Kidney (tissue), 14 donors: Measurements from ENCODE around the gene NCAPD2. TPM values are rescaled to one million over a fixed set of nuclear protein-coding genes. Genes with fewer than 3 reads are reported as not detected.
"Not testable (repeated sequence)": the region's sequence is repeated elsewhere in the genome, so short reads cannot be mapped to it uniquely, and the experiment has no call there.

ENCODE experiments used
- DNase-seq, 5 donors: peaks; one replicate each; pipeline ENCODE4 v3.0.0-alpha.2; 2013 to 2020
- FAIRE-seq: peaks from 2 replicates; lab custom pipeline; 2012; peaks lifted over from hg19 to GRCh38; lab: Jason Lieb, UNC
- H3K27ac ChIP-seq, 2 donors: one replicate each; pipeline ENCODE4 v1.7.0; 2013; ENCODE audit warnings: low read depth in 2 of 2, low read length in 2 of 2, inconsistent platforms in 1 of 2
- H3K27me3 ChIP-seq: one replicate; pipeline ENCODE4 v1.7.1; 2013; ENCODE audit warnings: low read length, inconsistent platforms; ENCODE audit not compliant: control insufficient read depth, insufficient read depth
- H3K36me3 ChIP-seq, 3 donors: one replicate each; pipeline versions ENCODE4 v1.7.0 to v1.7.1; 2013; ENCODE audit warnings: low read length in 3 of 3, control low read depth in 1 of 3, inconsistent platforms in 1 of 3; ENCODE audit not compliant: insufficient read depth in 3 of 3, control insufficient read depth in 2 of 3
- H3K4me1 ChIP-seq, 3 donors: one replicate each; pipeline versions ENCODE4 v1.7.0 to v1.7.1; 2013; ENCODE audit warnings: low read length in 3 of 3, inconsistent platforms in 1 of 3, low read depth in 1 of 3; ENCODE audit not compliant: control insufficient read depth in 2 of 3, insufficient read depth in 2 of 3
- H3K4me3 ChIP-seq, 3 donors: one replicate each; pipeline versions ENCODE4 v1.7.0 to v1.8.1; 2013; ENCODE audit warnings: low read length in 3 of 3, control low read depth in 1 of 3, inconsistent platforms in 1 of 3
- H3K9ac ChIP-seq, 3 donors: one replicate each; pipeline versions ENCODE4 v1.7.0 to v1.7.1; 2013; ENCODE audit warnings: low read length in 3 of 3, control low read depth in 1 of 3, inconsistent platforms in 1 of 3
- H3K9me3 ChIP-seq, 3 donors: one replicate each; pipeline versions ENCODE4 v1.7.0 to v1.7.1; 2013; ENCODE audit warnings: low read length in 3 of 3, control low read depth in 1 of 3, inconsistent platforms in 1 of 3; ENCODE audit not compliant: control insufficient read depth in 2 of 3, insufficient read depth in 1 of 3
- CTCF ChIP-seq: IDR thresholded peaks from 3 replicates; pipeline ENCODE4 v1.5.1; 2012; ENCODE audit warnings: mild to moderate bottlenecking, moderate library complexity, borderline replicate concordance; ENCODE audit not compliant: insufficient read depth; ENCODE audit errors: extremely low read depth
- intact Hi-C: fragments of 100-400 bp; cut with DNase I; formaldehyde crosslinking; loops from one replicate; pipeline ENCODE4 v1.11.1; 2022
- polyA plus RNA-seq: library from polyadenylated mRNA; stranded (reverse); fragments of 350-450 nt; fragmentation: Illumina TruSeq; extraction: RNeasy Lipid Tissue Mini Kit (QIAGEN cat#74804); gene quantifications from one replicate; pipeline ENCODE4 v1.2.3, GENCODE V29; 2014; ENCODE audit warnings: low read depth, low replicate concordance; ENCODE audit not compliant: insufficient read depth
- total RNA-seq: library from RNA; stranded (reverse); fragmentation: NEBNext Ultra II Directional; extraction: Animal tissue kit (Norgen Biotek cat#: 25700); gene quantifications from one replicate; pipeline ENCODE4 v1.2.1, GENCODE V29; 2021
- donor health status: control.
- donor health status: control.
- donor health status: control.
- donor health status: control.
- donor health status: control.
- donor health status: DM: yes; HTN: yes; CAD: no.
- donor health status: Normal renal cell carcinoma (clear cell type).

Gene NCAPD2
- total and polyA plus RNA-seq, 2 donors from 2014 or later, result 4.5 to 23.4 TPM

- Histone ChIP-seq H3K9me3 (no peaks in the 10 kb centered on the region), H3K9ac (no peak overlapping the region), H3K27ac (no peak overlapping the region), H3K4me3 (no peak overlapping the region), H3K27me3 (no peaks in the 10 kb centered on the region), H3K4me1 (peaks cover 3 to 12% (median 4%) of the 10 kb centered on the region in 3 donors), H3K36me3 (no peaks in the 10 kb centered on the region)
- TF ChIP-seq CTCF, result no peak
- DNase-seq, result no peak
- no peak for FAIRE-seq
- intact Hi-C loops, result no loop called here
Observed at GRCh38 chr12:6471989-6472360, 21.9 kb upstream of the NCAPD2 start.

DNA sequence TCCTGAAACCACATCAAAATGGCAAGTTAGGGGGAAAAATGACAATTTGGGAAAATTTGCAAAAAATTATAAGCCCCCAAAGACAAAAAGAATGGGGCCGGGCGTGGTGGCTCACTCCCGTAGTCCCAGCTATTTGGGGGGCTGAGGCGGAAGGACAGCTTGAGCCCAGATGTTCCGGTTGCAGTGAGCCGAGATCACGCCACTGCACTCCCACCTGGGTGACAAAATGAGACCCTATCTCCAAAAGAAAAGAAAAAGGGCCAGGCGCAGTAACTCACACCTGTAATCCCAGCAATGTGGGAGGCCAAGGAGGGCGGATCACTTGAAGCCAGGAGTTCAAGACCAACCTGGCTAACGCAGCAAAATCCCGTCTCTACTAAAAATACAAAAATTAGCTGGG is 21.4 kb upstream of the NCAPD2 start:
- intact Hi-C loops, result no loop called here
- Histone ChIP-seq H3K9me3 (no peaks in the 10 kb centered on the region), H3K4me1 (peaks cover 3 to 12% (median 4%) of the 10 kb centered on the region in 3 donors), H3K27me3 (no peaks in the 10 kb centered on the region), H3K36me3 (no peaks in the 10 kb centered on the region), H3K27ac (no peak overlapping the region), H3K9ac (no peak overlapping the region), H3K4me3 (no peak overlapping the region)
- TF ChIP-seq CTCF, result no peak
- FAIRE-seq, result no peak
- DNase-seq, result no peak

DNA sequence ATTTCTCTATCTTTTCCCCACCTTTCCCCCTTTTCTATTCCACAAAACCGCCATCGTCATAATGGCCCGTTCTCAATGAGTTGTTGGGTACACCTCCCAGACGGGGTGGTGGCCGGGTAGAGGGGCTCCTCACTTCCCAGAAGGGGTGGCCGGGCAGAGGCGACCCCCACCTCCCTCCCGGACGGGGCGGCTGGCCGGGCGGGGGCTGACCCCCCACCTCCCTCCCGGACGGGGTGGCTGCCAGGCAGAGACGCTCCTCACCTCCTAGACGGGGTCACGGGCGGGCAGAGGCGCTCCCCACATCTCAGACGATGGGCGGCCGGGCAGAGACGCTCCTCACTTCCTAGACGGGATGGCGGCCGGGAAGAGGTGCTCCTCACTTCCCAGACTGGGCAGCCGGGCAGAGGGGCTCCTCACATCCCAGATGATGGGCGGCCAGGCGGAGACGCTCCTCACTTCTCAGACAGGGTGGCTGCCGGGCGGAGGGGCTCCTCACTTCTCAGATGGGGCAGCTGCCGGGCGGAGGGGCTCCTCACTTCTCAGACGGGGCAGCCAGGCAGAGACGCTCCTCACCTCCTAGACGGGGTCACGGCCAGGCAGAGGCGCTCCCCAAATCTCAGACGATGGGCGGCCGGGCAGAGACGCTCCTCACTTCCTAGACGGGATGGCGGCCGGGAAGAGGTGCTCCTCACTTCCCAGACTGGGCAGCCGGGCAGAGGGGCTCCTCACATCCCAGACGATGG is 18.5 kb upstream of the NCAPD2 start:
- H3K9me3 ChIP-seq, FAIRE-seq, H3K9ac ChIP-seq, DNase-seq, H3K4me1 ChIP-seq, H3K27ac ChIP-seq, H3K27me3 ChIP-seq, H3K4me3 ChIP-seq, H3K36me3 ChIP-seq, intact Hi-C loops: not testable (repeated sequence)

DNA sequence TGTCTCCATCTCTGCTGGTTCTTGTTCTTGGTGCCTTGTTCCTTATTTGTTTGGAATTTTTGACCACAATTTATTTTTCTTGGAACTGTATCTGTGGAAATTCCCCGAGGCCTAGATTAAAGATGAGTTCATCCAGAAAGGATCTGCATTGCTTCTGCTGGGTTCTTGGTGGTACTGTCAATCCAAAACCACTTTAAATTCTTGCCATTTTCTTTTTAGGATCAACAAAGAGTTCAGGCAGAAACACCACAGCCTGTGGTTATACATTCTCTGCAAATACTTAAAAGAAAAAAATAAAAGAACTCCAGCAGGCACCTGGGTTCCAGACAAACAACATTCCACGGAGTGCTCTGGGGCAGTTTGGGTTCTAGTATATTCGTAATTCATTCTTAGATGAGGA is 17.4 kb upstream of the NCAPD2 start:
- Histone ChIP-seq H3K9me3 (no peaks in the 10 kb centered on the region), H3K4me1 (no peaks in the 10 kb centered on the region)

DNA sequence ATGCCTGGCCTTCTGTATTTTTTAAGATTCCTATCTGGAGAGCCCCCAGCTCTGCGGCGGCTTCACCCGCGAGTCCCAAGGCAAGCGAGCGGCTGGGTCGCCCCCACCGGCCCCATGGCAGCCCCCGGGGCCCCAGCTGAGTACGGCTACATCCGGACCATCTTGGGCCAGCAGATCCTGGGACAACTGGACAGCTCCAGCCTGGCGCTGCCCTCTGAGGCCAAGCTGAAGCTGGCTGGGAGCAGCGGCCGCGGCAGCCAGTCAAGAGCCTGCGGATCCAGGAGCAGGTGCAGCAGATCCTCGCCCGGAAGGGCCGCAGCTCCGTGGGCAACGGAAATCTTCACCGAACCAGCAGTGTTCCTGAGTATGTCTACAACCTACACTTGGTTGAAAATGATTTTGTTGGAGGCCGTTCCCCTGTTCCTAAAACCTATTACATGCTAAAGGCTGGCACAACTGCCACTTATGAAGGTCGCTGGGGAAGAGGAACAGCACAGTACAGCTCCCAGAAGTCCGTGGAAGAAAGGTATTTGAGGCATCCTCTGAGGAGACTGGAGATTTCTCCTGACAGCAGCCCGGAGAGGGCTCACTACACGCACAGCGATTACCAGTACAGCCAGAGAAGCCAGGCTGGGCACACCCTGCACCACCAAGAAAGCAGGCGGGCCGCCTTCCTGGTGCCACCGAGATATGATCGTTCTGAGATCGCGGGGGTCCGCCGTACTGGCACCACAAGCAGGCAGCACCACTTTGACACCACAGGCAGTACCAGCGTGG is 16.1 kb upstream of the NCAPD2 start:
- H3K27me3 ChIP-seq, FAIRE-seq, H3K9me3 ChIP-seq, intact Hi-C loops, DNase-seq, H3K4me1 ChIP-seq, H3K9ac ChIP-seq, H3K27ac ChIP-seq, H3K4me3 ChIP-seq, H3K36me3 ChIP-seq: not testable (repeated sequence)

More for the DNA sequence above, 17.4 kb upstream of the NCAPD2 start:
- H3K36me3 ChIP-seq, result no peaks in the 10 kb centered on the region
- no peak for TF ChIP-seq CTCF
- no peak for FAIRE-seq
- H3K27ac ChIP-seq, result no peak overlapping the region
- DNase-seq, result no peak
- no peak overlapping the region for H3K9ac ChIP-seq
- intact Hi-C loops, result no loop called here
- no peak overlapping the region for H3K4me3 ChIP-seq
- H3K27me3 ChIP-seq, result no peaks in the 10 kb centered on the region
